GM21576 (cell line): ENCODE measurements around the gene TLR4.

Source experiments
- ATAC-seq: cut with Tn5 transposase; IDR thresholded peaks from one replicate; pipeline ENCODE4 v1.9.1; 2021; ENCODE audit warnings: mild to moderate bottlenecking, moderate library complexity; ENCODE audit not compliant: unreplicated experiment

The TLR4 gene

GRCh38 chr9:117709936-117710335 is 5.7 kb downstream of the TLR4 start:
- no peak for ATAC-seq

- no peak for ATAC-seq
Observed at GRCh38 chr9:117714282-117714681, 10.1 kb downstream of the TLR4 start.

- no peak for ATAC-seq
Observed at GRCh38 chr9:117715411-117715989, 11.3 kb downstream of the TLR4 start.

GRCh38 chr9:117718085-117718484 is 13.9 kb downstream of the TLR4 start:
- ATAC-seq: peak; percentile 99

- ATAC-seq: no peak
Observed at GRCh38 chr9:117718701-117719100, 14.5 kb downstream of the TLR4 start.

- ATAC-seq: no peak
Observed at GRCh38 chr9:117719161-117719920, 15.1 kb downstream of the TLR4 start.

GRCh38 chr9:117720066-117720465 is 15.9 kb downstream of the TLR4 start:
- ATAC-seq: no peak

- ATAC-seq: no peak
Observed at GRCh38 chr9:117720555-117720954, 16.4 kb downstream of the TLR4 start.

GRCh38 chr9:117720987-117721386 is 16.8 kb downstream of the TLR4 start:
- no peak for ATAC-seq

GRCh38 chr9:117722108-117722761 is 18.0 kb downstream of the TLR4 start:
- ATAC-seq: no peak

GRCh38 chr9:117723986-117724625 is 19.9 kb downstream of the TLR4 start:
- ATAC-seq: no peak

- ATAC-seq: no peak
Observed at GRCh38 chr9:117725426-117725887, 21.3 kb downstream of the TLR4 start.

GRCh38 chr9:117729375-117729774 is 25.2 kb downstream of the TLR4 start:
- ATAC-seq: no peak

GRCh38 chr9:117732494-117732893 is 28.3 kb downstream of the TLR4 start:
- no peak for ATAC-seq

- no peak for ATAC-seq
Observed at GRCh38 chr9:117733465-117733864, 29.3 kb downstream of the TLR4 start.

GRCh38 chr9:117734082-117734481 is 29.9 kb downstream of the TLR4 start:
- ATAC-seq: no peak

- ATAC-seq: no peak
Observed at GRCh38 chr9:117734523-117735314, 30.5 kb downstream of the TLR4 start.

- no peak for ATAC-seq
Observed at GRCh38 chr9:117737721-117738226, 33.6 kb downstream of the TLR4 start.

- ATAC-seq: no peak
Observed at GRCh38 chr9:117739206-117739605, 35.0 kb downstream of the TLR4 start.

- no peak for ATAC-seq
Observed at GRCh38 chr9:117739624-117740347, 35.6 kb downstream of the TLR4 start.
